Measurements from ENCODE around the gene TMEM184C.

DNA sequence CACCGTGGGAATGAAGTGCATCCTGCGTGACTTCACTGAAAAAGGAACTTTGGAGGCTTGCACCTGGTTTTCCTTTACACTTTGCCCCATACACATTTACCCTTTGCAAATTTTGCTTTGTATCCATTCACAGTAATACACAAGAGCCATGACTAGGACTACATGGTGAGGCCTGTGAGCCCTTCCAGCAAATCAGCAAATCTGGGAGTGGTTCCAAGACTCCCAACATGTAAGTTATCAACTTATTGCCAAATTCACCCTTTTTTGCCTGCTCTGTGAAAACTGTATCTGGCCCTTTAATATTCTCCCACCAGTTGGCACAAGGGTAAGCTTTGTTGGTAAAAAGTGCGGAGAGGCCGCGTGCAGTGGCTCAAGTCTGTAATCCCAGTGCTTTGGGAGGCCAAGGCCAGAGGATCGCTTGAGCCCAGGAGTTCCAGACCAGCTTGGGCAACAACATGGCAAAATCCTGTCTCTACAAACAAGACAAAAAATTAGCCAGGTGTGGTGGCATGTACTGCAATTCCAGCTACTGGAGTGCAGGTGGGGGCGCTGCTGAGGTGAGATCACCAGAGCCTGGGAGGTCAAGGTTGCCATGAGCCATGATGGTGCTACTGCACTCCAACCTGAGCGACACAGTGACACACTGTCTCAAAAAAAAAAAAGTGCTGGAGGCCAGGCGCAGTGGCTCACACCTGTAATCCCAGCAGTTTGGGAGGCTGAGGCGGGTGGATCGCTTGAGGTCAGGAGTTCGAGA is 61.8 kb downstream of the TMEM184C start:
- TF ChIP-seq, protein P1, sequence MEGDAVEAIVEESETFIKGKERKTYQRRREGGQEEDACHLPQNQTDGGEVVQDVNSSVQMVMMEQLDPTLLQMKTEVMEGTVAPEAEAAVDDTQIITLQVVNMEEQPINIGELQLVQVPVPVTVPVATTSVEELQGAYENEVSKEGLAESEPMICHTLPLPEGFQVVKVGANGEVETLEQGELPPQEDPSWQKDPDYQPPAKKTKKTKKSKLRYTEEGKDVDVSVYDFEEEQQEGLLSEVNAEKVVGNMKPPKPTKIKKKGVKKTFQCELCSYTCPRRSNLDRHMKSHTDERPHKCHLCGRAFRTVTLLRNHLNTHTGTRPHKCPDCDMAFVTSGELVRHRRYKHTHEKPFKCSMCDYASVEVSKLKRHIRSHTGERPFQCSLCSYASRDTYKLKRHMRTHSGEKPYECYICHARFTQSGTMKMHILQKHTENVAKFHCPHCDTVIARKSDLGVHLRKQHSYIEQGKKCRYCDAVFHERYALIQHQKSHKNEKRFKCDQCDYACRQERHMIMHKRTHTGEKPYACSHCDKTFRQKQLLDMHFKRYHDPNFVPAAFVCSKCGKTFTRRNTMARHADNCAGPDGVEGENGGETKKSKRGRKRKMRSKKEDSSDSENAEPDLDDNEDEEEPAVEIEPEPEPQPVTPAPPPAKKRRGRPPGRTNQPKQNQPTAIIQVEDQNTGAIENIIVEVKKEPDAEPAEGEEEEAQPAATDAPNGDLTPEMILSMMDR (IDR thresholded peaks at IDR 0.05): no peak
- TF ChIP-seq POLR2A (IDR thresholded peaks at IDR 0.05): no peak
- TF ChIP-seq POLR2AphosphoS5 (IDR thresholded peaks at IDR 0.05): no peak
- TF ChIP-seq EP300 (IDR thresholded peaks at IDR 0.05): no peak

Data from stomach (tissue), 4 donors.